ENCODE data around the gene CLCN2. TPM values are rescaled to one million over a fixed set of nuclear protein-coding genes. Genes with fewer than 3 reads are reported as not detected.
A peak's percentile ranks its signal among the peaks of the same experiment; 100 is the strongest.

Gene CLCN2
- total and polyA plus RNA-seq, 12 donors, result 7.5 to 27.8 (median 14.9) TPM

- peak overlapping the region; percentile 15 to 85 (median 63) for H3K27ac ChIP-seq
These were observed 61.7 kb downstream of the CLCN2 start for GRCh38 chr3:184299488-184300377.

GRCh38 chr3:184298759-184299487 is 62.5 kb downstream of the CLCN2 start, which contains the start of gene PSMD2:
Gene PSMD2, plus strand, starts transcription at chr3:184299241. Its CDS starts 26 bp downstream, at chr3:184299267.
- Histone ChIP-seq H3K27me3 (no peaks in the 10 kb centered on the region), H3K4me1 (replicated peaks in 1 of 2) (peaks cover 4 to 12% of the 10 kb centered on the region in 2 donors), H3K4me3 (peak within 1 kb of the TSS in 3 of 4 donors; percentile 77 to 89 (median 79)), H3K9me3 (replicated peaks in 1 of 3) (no peaks in the 10 kb centered on the region), H3K36me3 (replicated peaks in 1 of 2) (peaks cover 0 to 38% of the 10 kb centered on the region in 2 donors), H3K27ac (peak within 1 kb of the TSS; percentile 66 to 90 (median 83))
- intact Hi-C loops (cut with DNase I), result no loop called here
- TF ChIP-seq, protein P1, sequence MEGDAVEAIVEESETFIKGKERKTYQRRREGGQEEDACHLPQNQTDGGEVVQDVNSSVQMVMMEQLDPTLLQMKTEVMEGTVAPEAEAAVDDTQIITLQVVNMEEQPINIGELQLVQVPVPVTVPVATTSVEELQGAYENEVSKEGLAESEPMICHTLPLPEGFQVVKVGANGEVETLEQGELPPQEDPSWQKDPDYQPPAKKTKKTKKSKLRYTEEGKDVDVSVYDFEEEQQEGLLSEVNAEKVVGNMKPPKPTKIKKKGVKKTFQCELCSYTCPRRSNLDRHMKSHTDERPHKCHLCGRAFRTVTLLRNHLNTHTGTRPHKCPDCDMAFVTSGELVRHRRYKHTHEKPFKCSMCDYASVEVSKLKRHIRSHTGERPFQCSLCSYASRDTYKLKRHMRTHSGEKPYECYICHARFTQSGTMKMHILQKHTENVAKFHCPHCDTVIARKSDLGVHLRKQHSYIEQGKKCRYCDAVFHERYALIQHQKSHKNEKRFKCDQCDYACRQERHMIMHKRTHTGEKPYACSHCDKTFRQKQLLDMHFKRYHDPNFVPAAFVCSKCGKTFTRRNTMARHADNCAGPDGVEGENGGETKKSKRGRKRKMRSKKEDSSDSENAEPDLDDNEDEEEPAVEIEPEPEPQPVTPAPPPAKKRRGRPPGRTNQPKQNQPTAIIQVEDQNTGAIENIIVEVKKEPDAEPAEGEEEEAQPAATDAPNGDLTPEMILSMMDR (IDR thresholded peaks at IDR 0.05), result peak in 1 of 6 experiments; percentile 29
- TF ChIP-seq POLR2A (IDR thresholded peaks at IDR 0.05), result peak; percentile 77 to 91
- 0 to 1% (median 0%) methylated on average over 16 to 78 of the region's 78 CpGs for WGBS, 4 donors
- peak; percentile 98 to 99 (median 99) for DNase-seq

More at GRCh38 chr3:184299488-184300377, 61.7 kb downstream of the CLCN2 start:
- Histone ChIP-seq H3K9me3 (replicated peaks in 1 of 3) (no peaks in the 10 kb centered on the region), H3K27me3 (no peaks in the 10 kb centered on the region), H3K4me3 (peak overlapping the region in 3 of 4 donors; percentile 77 to 89 (median 79)), H3K36me3 (replicated peaks in 1 of 2) (peaks cover 0 to 46% of the 10 kb centered on the region in 2 donors), H3K4me1 (replicated peaks in 1 of 2) (peaks cover 4 to 12% of the 10 kb centered on the region in 2 donors)
- intact Hi-C loops (cut with DNase I), result no loop called here
- WGBS, 4 donors, result 14 to 31% (median 16%) methylated on average over 16 to 29 of the region's 29 CpGs
- TF ChIP-seq, protein P1 (IDR thresholded peaks at IDR 0.05), result peak in 1 of 6 experiments; percentile 18
- TF ChIP-seq POLR2A (IDR thresholded peaks at IDR 0.05), result no peak
- DNase-seq, result peak in 2 of 7 donors; percentile 29 to 45

- Histone ChIP-seq H3K9me3 (replicated peaks in 1 of 3) (no peaks in the 10 kb centered on the region), H3K36me3 (replicated peaks in 1 of 2) (peaks cover 0 to 15% of the 10 kb centered on the region in 2 donors), H3K4me3 (no peak overlapping the region), H3K27ac (no peak overlapping the region), H3K27me3 (no peaks in the 10 kb centered on the region), H3K4me1 (replicated peaks in 1 of 2) (peaks cover 4 to 12% of the 10 kb centered on the region in 2 donors)
- DNase-seq, result no peak
- 75 to 83% (median 78%) methylated on average over 7 of the region's 7 CpGs for WGBS, 4 donors
- no peak for TF ChIP-seq POLR2A (IDR thresholded peaks at IDR 0.05)
- TF ChIP-seq, protein P1 (IDR thresholded peaks at IDR 0.05), result no peak
- intact Hi-C loops (cut with DNase I), result no loop called here
These were observed 64.8 kb downstream of the CLCN2 start for GRCh38 chr3:184296616-184297015.

Small RNAs within 50 kb of the gene (small RNA-seq; reads per million reads assigned to genes)
- 2,622 to 2,788 reads per million in 2 donors for gene SNORD66

Other genes starting within 250 kb of the CLCN2 start
- 10 to 100 TPM; 19.1 to 50.8 (median 40.2) TPM for gene EIF2B5, start 226.2 kb downstream of the CLCN2 start, total RNA-seq
- gene EIF2B5, start 226.2 kb downstream of the CLCN2 start, polyA plus RNA-seq, result 10 to 100 TPM; 45.9 to 56.1 (median 49.0) TPM
- 10 to 100 TPM; 34.1 to 94.1 (median 64.2) TPM for gene DVL3, start 206.2 kb downstream of the CLCN2 start, total RNA-seq
- 10 to 100 TPM; 45.8 to 92.9 (median 69.8) TPM for gene DVL3, start 206.2 kb downstream of the CLCN2 start, polyA plus RNA-seq
- 100 to 1,000 TPM; 305 to 700 (median 594) TPM for gene AP2M1, start 186.8 kb downstream of the CLCN2 start, total RNA-seq
- gene AP2M1, start 186.8 kb downstream of the CLCN2 start, polyA plus RNA-seq, result 100 to 1,000 TPM; 250 to 882 (median 362) TPM
- gene ABCF3, start 175.4 kb downstream of the CLCN2 start, total RNA-seq, result 100 to 1,000 TPM in 8 of 9 donors, 10 to 100 TPM in 1; 93.6 to 292 (median 150) TPM
- 100 to 1,000 TPM; 189 to 353 (median 289) TPM for gene ABCF3, start 175.4 kb downstream of the CLCN2 start, polyA plus RNA-seq
- 100 to 1,000 TPM in 3 of 9 donors, 10 to 100 TPM in 5, 1 to 10 TPM in 1; 1.1 to 140 (median 65.8) TPM for gene VWA5B2, start 132.0 kb downstream of the CLCN2 start, total RNA-seq
- 1,000 to 10,000 TPM in 1 of 3 donors, 100 to 1,000 TPM in 1, 10 to 100 TPM in 1; 29.8 to 1,120 (median 268) TPM for gene VWA5B2, start 132.0 kb downstream of the CLCN2 start, polyA plus RNA-seq
- gene ALG3, start 112.6 kb downstream of the CLCN2 start, total RNA-seq, result 100 to 1,000 TPM in 1 of 9 donors, 10 to 100 TPM in 8; 27.7 to 107 (median 59.0) TPM
- 10 to 100 TPM; 32.8 to 71.4 (median 42.3) TPM for gene ALG3, start 112.6 kb downstream of the CLCN2 start, polyA plus RNA-seq
- gene EEF1AKMT4, start 111.9 kb downstream of the CLCN2 start, total RNA-seq, result 1 to 10 TPM; 2.7 to 8.3 (median 4.3) TPM
- 1 to 10 TPM; 1.8 to 6.6 (median 2.5) TPM for gene EEF1AKMT4, start 111.9 kb downstream of the CLCN2 start, polyA plus RNA-seq
- gene CAMK2N2, start 100.1 kb downstream of the CLCN2 start, total RNA-seq, result 10 to 100 TPM in 2 of 9 donors, 1 to 10 TPM in 4, under 1 TPM in 1, not detected in 2; 0.47 to 39.3 (median 6.9) TPM
- gene CAMK2N2, start 100.1 kb downstream of the CLCN2 start, polyA plus RNA-seq, result 10 to 100 TPM in 2 of 3 donors, 1 to 10 TPM in 1; 6.1 to 24.2 (median 12.4) TPM
- 1 to 10 TPM in 3 of 9 donors, under 1 TPM in 2, not detected in 4; 0.27 to 9.3 (median 4.5) TPM for gene ECE2, start 85.6 kb downstream of the CLCN2 start, total RNA-seq
- gene ECE2, start 85.6 kb downstream of the CLCN2 start, polyA plus RNA-seq, result 10 to 100 TPM in 1 of 3 donors, 1 to 10 TPM in 2; 3.0 to 15.2 (median 8.2) TPM
- gene PSMD2, start 62.4 kb downstream of the CLCN2 start, total RNA-seq, result 100 to 1,000 TPM; 190 to 392 (median 236) TPM
- 100 to 1,000 TPM in 1 of 3 donors, 10 to 100 TPM in 2; 65.1 to 412 (median 73.8) TPM for gene PSMD2, start 62.4 kb downstream of the CLCN2 start, polyA plus RNA-seq
- gene EIF4G1, start 47.0 kb downstream of the CLCN2 start, total RNA-seq, result 100 to 1,000 TPM; 231 to 600 (median 356) TPM
- 100 to 1,000 TPM; 248 to 411 (median 268) TPM for gene EIF4G1, start 47.0 kb downstream of the CLCN2 start, polyA plus RNA-seq
- gene FAM131A, start 24.0 kb downstream of the CLCN2 start, total RNA-seq, result 10 to 100 TPM; 13.9 to 42.4 (median 32.5) TPM
- 10 to 100 TPM; 13.3 to 43.0 (median 39.4) TPM for gene FAM131A, start 24.0 kb downstream of the CLCN2 start, polyA plus RNA-seq
- gene POLR2H, start 105 bp upstream of the CLCN2 start, total RNA-seq, result 100 to 1,000 TPM in 1 of 9 donors, 10 to 100 TPM in 8; 63.1 to 101 (median 71.2) TPM
- 100 to 1,000 TPM in 2 of 3 donors, 10 to 100 TPM in 1; 87.7 to 199 (median 194) TPM for gene POLR2H, start 105 bp upstream of the CLCN2 start, polyA plus RNA-seq
- 1 to 10 TPM in 3 of 9 donors, under 1 TPM in 3, not detected in 3; 0.11 to 5.3 (median 1.6) TPM for gene THPO, start 16.6 kb upstream of the CLCN2 start, total RNA-seq
- 1 to 10 TPM in 2 of 3 donors, under 1 TPM in 1; 0.82 to 4.4 (median 2.2) TPM for gene THPO, start 16.6 kb upstream of the CLCN2 start, polyA plus RNA-seq
- 100 to 1,000 TPM in 1 of 9 donors, 10 to 100 TPM in 6, 1 to 10 TPM in 2; 1.1 to 101 (median 23.7) TPM for gene CHRD, start 18.4 kb upstream of the CLCN2 start, total RNA-seq
- 10 to 100 TPM in 2 of 3 donors, 1 to 10 TPM in 1; 1.9 to 51.0 (median 41.2) TPM for gene CHRD, start 18.4 kb upstream of the CLCN2 start, polyA plus RNA-seq
- gene EPHB3, start 200.2 kb upstream of the CLCN2 start, total RNA-seq, result 1 to 10 TPM in 6 of 9 donors, under 1 TPM in 3; 0.52 to 3.7 (median 1.4) TPM
- gene EPHB3, start 200.2 kb upstream of the CLCN2 start, polyA plus RNA-seq, result 1 to 10 TPM in 2 of 3 donors, under 1 TPM in 1; 0.29 to 1.2 (median 1.0) TPM

All from adrenal gland (tissue), 12 donors.